A549 (cell line): ENCODE data around the gene LRRIQ1. TPM values are rescaled to one million over a fixed set of nuclear protein-coding genes. Genes with fewer than 3 reads are reported as not detected.
A peak's percentile ranks its signal among the peaks of the same experiment; 100 is the strongest.

Experiments used
- ATAC-seq, 2 experiments: fragments of 200-7000 bp in 1 of 2; fragments of >200 bp in 1 of 2; cut with Nextera tagmentation in 1 of 2; cut with Tn5 transposase in 1 of 2; 3 replicates each; pipeline versions ENCODE4 v1.8.0 to v1.9.1; 2018 to 2020; ENCODE audit warnings: mild to moderate bottlenecking in 1 of 2, moderate library complexity in 1 of 2
- CTCF ChIA-PET: fragments of 300-600 bp; sonication (Branson Sonifier 250); formaldehyde crosslinking; extraction: SDS; loops from one replicate; lab custom pipeline; 2021; ENCODE audit warnings: antibody characterized with exemption, inconsistent platforms; lab: Yijun Ruan, JAX
- POLR2A ChIA-PET: fragments of 350-600 bp; formaldehyde crosslinking; extraction: SDS; loops from one replicate; lab custom pipeline; 2021; ENCODE audit warnings: antibody characterized with exemption, inconsistent platforms; lab: Yijun Ruan, JAX
- DNase-seq, 2 experiments: peaks; one replicate each; pipeline versions ENCODE4 v3.0.0 to v3.0.0-alpha.2; 2011 to 2016; ENCODE audit warnings: low read depth in 1 of 2, low spot score in 1 of 2
- FAIRE-seq: peaks from 2 replicates; lab custom pipeline; 2011; peaks lifted over from hg19 to GRCh38; lab: Jason Lieb, UNC
- H3K27ac ChIP-seq, 2 experiments: fragments of >200 bp; sonication (Bioruptor Twin); formaldehyde crosslinking; 3 replicates each; pipeline ENCODE4 v1.5.1; 2016 to 2017
- H3K4me1 ChIP-seq: fragments of >200 bp; sonication (Bioruptor Twin); formaldehyde crosslinking; 3 replicates; pipeline ENCODE4 v1.6.1; 2016
- H3K4me2 ChIP-seq: fragments of >200 bp; sonication (Bioruptor Twin); formaldehyde crosslinking; 3 replicates; pipeline ENCODE4 v1.6.1; 2016
- H3K4me3 ChIP-seq: fragments of >200 bp; sonication (Bioruptor Twin); formaldehyde crosslinking; 3 replicates; pipeline ENCODE4 v1.5.1; 2016
- H3K9me3 ChIP-seq: fragments of >200 bp; sonication (Bioruptor Twin); formaldehyde crosslinking; 3 replicates; pipeline ENCODE4 v1.6.1; 2016
- CBX2 ChIP-seq: fragments of 200-600 bp; sonication (generic); IDR thresholded peaks from 2 replicates; pipeline ENCODE4 v1.6.1; 2016; ENCODE audit warnings: low read depth, mild to moderate bottlenecking, borderline replicate concordance
- CBX8 ChIP-seq: fragments of 200-600 bp; sonication (generic); IDR thresholded peaks from 2 replicates; pipeline ENCODE4 v1.6.1; 2016
- CEBPB ChIP-seq, 2 experiments: fragments of >200 bp in 1 of 2; sonication (Bioruptor Twin) in 1 of 2; formaldehyde crosslinking in 1 of 2; IDR thresholded peaks; 2 replicates each; pipeline ENCODE4 v1.6.1; 2012 to 2016
- CHD4 ChIP-seq: fragments of 200-600 bp; sonication (generic); IDR thresholded peaks from 2 replicates; pipeline ENCODE4 v1.6.1; 2016; ENCODE audit warnings: antibody characterized with exemption, mild to moderate bottlenecking, borderline replicate concordance
- EHF ChIP-seq: fragments of 250-450 bp; sonication (Bioruptor Pico); IDR thresholded peaks from 2 replicates; pipeline ENCODE4 v1.5.0; 2020; ENCODE audit warnings: mild to moderate bottlenecking
- EHMT2 ChIP-seq: fragments of 200-600 bp; sonication (generic); IDR thresholded peaks from 2 replicates; pipeline ENCODE4 v1.6.1; 2016; ENCODE audit warnings: antibody characterized with exemption, low read depth, mild to moderate bottlenecking, moderate library complexity
- EP300 ChIP-seq, 2 experiments: fragments of >200 bp; sonication (Bioruptor Twin); formaldehyde crosslinking; IDR thresholded peaks; 2 replicates in 1 of 2; 3 replicates in 1 of 2; pipeline ENCODE4 v1.6.1; 2016 to 2017
- ESRRA ChIP-seq: fragments of 150-350 bp; IDR thresholded peaks from 2 replicates; pipeline ENCODE4 v1.6.1; 2014; ENCODE audit warnings: mild to moderate bottlenecking, low read length, borderline replicate concordance
- FOSL2 ChIP-seq, 2 experiments: fragments of 450-650 bp in 1 of 2; fragments of >200 bp in 1 of 2; sonication (Bioruptor Twin) in 1 of 2; formaldehyde crosslinking; IDR thresholded peaks; 2 replicates each; pipeline versions ENCODE4 v1.5.0 to v1.6.1; 2016 to 2020; ENCODE audit warnings: mild to moderate bottlenecking in 1 of 2, moderate library complexity in 1 of 2
- HDAC2 ChIP-seq: fragments of 200-600 bp; sonication (generic); IDR thresholded peaks from 2 replicates; pipeline ENCODE4 v1.6.1; 2016
- JUN ChIP-seq, 2 experiments: fragments of >200 bp; sonication (Bioruptor Twin); formaldehyde crosslinking; IDR thresholded peaks; 2 replicates in 1 of 2; 3 replicates in 1 of 2; pipeline ENCODE4 v1.6.1; 2016 to 2017
- JUNB ChIP-seq: fragments of >200 bp; sonication (Bioruptor Twin); formaldehyde crosslinking; IDR thresholded peaks from 2 replicates; pipeline ENCODE4 v1.6.1; 2016
- KDM5A ChIP-seq: fragments of 200-600 bp; sonication (generic); IDR thresholded peaks from 2 replicates; pipeline ENCODE4 v1.6.1; 2016; ENCODE audit warnings: antibody characterized with exemption, mild to moderate bottlenecking
- MYC ChIP-seq: IDR thresholded peaks from 2 replicates; pipeline ENCODE4 v1.6.1; 2012; ENCODE audit warnings: mild to moderate bottlenecking, inconsistent platforms, low read length, improper control_type of control experiment, borderline replicate concordance
- NPAS2 ChIP-seq: fragments of 250-450 bp; sonication (Bioruptor Pico); IDR thresholded peaks from 2 replicates; pipeline ENCODE4 v1.8.0; 2022; ENCODE audit warnings: mild to moderate bottlenecking, moderate library complexity, borderline replicate concordance
- NR3C1 ChIP-seq: fragments of >200 bp; sonication (Bioruptor Twin); formaldehyde crosslinking; IDR thresholded peaks from 3 replicates; pipeline ENCODE4 v1.6.1; 2017
- PHF8 ChIP-seq: fragments of 200-600 bp; sonication (generic); IDR thresholded peaks from 2 replicates; pipeline ENCODE4 v1.6.1; 2016; ENCODE audit warnings: low read depth, mild to moderate bottlenecking, antibody characterized with exemption, moderate library complexity, borderline replicate concordance
- POLR2A ChIP-seq: IDR thresholded peaks from 2 replicates; pipeline ENCODE4 v1.6.1; 2012; ENCODE audit warnings: mild to moderate bottlenecking, low read length
- RARB ChIP-seq: fragments of 250-450 bp; sonication (Bioruptor Pico); IDR thresholded peaks from 2 replicates; pipeline ENCODE4 v1.8.0; 2021; ENCODE audit warnings: mild to moderate bottlenecking, moderate library complexity
- RNF2 ChIP-seq: fragments of 200-600 bp; sonication (generic); IDR thresholded peaks from 2 replicates; pipeline ENCODE4 v1.6.1; 2016; ENCODE audit warnings: low read depth, mild to moderate bottlenecking, antibody characterized with exemption, moderate library complexity, borderline replicate concordance
- SMC3 ChIP-seq: fragments of >200 bp; sonication (Bioruptor Twin); formaldehyde crosslinking; IDR thresholded peaks from 3 replicates; pipeline ENCODE4 v1.6.1; 2018; ENCODE audit warnings: inconsistent platforms
- SREBF2 ChIP-seq: fragments of 450-650 bp; IDR thresholded peaks from 2 replicates; pipeline ENCODE4 v1.6.1; 2014; ENCODE audit warnings: mild to moderate bottlenecking, moderate library complexity
- TP53 ChIP-seq: fragments of 250-450 bp; sonication (Bioruptor Pico); IDR thresholded peaks from 2 replicates; pipeline ENCODE4 v1.5.0; 2021; ENCODE audit warnings: mild to moderate bottlenecking, moderate library complexity
- ZC3H11A ChIP-seq: fragments of 450-650 bp; IDR thresholded peaks from 2 replicates; pipeline ENCODE4 v1.6.1; 2014; ENCODE audit warnings: antibody characterized with exemption, mild to moderate bottlenecking
- WGBS: methylation state at CpG from one replicate; pipeline ENCODE4 v1.1.6; 2017; ENCODE audit errors: missing lambda C conversion rate; 5-methylcytosine and 5-hydroxymethylcytosine counted together
- polyA plus RNA-seq, 4 experiments: library from polyadenylated mRNA; depleted of rRNA in 3 of 4; stranded (reverse); fragments of >200 nt; fragmentation: RNase III in 1 of 4; extraction: RNeasy Plus Mini Kit Qiagen cat#74134 plus additional on column Dnase treatment in 1 of 4; gene quantifications; 2 replicates in 3 of 4; 3 replicates in 1 of 4; pipeline ENCODE4 v1.2.3, GENCODE V29; 2011 to 2017
- TF ChIP-seq, protein P1 (sequence below): IDR thresholded peaks from 2 replicates; pipeline ENCODE4 v1.6.1; 2012; ENCODE audit warnings: low read depth, borderline replicate concordance
- TF ChIP-seq, protein P2 (sequence below): fragments of >200 bp; sonication (Bioruptor Twin); formaldehyde crosslinking; IDR thresholded peaks from 2 replicates; pipeline ENCODE4 v1.6.1; 2016
- TF ChIP-seq, protein P3 (sequence below): fragments of 250-450 bp; sonication (Bioruptor Pico); IDR thresholded peaks from 2 replicates; pipeline ENCODE4 v1.5.0; 2020; ENCODE audit warnings: low read depth, mild to moderate bottlenecking, moderate library complexity
- TF ChIP-seq, protein P4 (sequence below): fragments of 200-600 bp; sonication (generic); IDR thresholded peaks from 2 replicates; pipeline ENCODE4 v1.6.1; 2016; ENCODE audit warnings: antibody characterized with exemption, mild to moderate bottlenecking, moderate library complexity
- TF ChIP-seq, protein P5 (sequence below): fragments of 450-650 bp; IDR thresholded peaks from 2 replicates; pipeline ENCODE4 v1.6.1; 2014; ENCODE audit warnings: antibody characterized with exemption
- TF ChIP-seq, protein P6 (sequence below): IDR thresholded peaks from 2 replicates; pipeline ENCODE4 v1.6.1; 2012

LRRIQ1 gene
- polyA plus RNA-seq, 2 of the 4 experiments (the other 2 are of a cell fraction) = 1.4 to 3.7 TPM

DNA sequence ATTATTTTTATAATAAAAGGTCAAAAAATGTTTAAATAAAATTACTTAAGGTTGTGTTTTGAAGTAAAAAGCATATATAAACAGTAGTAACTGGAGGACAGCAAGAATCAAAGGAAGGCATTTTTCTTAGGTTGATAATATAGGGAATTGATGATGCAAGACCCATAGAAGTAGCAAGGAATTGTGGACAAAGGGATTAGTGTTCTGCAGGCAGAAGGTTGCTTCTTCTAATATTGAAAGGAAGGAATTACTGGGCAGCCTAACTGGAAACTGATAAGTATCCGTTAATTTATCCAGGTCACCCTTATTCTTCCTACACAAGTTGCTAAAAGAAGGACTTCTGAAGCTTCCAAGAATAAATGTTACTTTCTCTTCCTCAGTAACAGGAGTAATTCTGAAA lies 189.3 kb downstream of the LRRIQ1 start:
- no peak for TF ChIP-seq JUN (IDR thresholded peaks at IDR 0.05)
- no peak for TF ChIP-seq PHF8
- TF ChIP-seq RNF2 = no peak
- TF ChIP-seq ESRRA = no peak
- no peak for TF ChIP-seq HDAC2
- no peak for TF ChIP-seq RARB (CRISPR knock-in tag)
- TF ChIP-seq SREBF2 = no peak
- TF ChIP-seq ZC3H11A = no peak
- TF ChIP-seq CHD4 = no peak
- no peak for TF ChIP-seq POLR2A
- no peak for TF ChIP-seq CBX2
- 25% methylated on average over 1 of the region's 1 CpG for WGBS
- Histone ChIP-seq H3K9me3 (no peaks in the 10 kb centered on the region), H3K4me1 (no peaks in the 10 kb centered on the region), H3K4me3 (no peak overlapping the region), H3K27ac (no peak overlapping the region), H3K4me2 (no peak overlapping the region)
- CTCF ChIA-PET = no interaction called here
- no peak for ATAC-seq
- DNase-seq = no peak
- no peak for FAIRE-seq
- POLR2A ChIA-PET = no interaction called here

DNA sequence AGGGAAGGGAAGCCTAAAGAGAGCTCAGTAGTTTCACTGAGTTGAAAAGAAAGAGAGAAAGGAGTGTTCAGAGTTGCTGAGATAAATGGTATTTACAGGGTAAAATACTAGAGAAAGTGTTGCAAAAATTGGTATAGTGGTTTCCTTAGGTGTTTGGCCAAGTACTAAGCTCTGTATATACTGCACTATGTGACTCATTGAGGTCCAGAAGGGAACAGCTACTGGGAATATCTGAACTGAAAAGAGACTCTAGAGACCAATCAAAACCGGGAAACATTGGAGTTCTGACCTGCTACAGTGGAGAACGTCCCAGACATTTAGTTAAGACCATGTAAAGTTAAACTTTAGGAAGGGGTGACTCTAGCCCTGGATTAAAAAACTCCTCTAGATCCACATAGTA lies 201.2 kb downstream of the LRRIQ1 start:
- ChIA-PET CTCF (interaction anchor here (0.6 to 1.2 kb wide), 2 partner anchors 188 to 554 kb away, joined by 3 read pairs; no protein-coding TSS in a partner anchor), POLR2A (no interaction called here)
- ATAC-seq (peak in 1 of 2 experiments; percentile 42; a peak in 1 of 6 replicates), DNase-seq (no peak), FAIRE-seq (no peak)
- Histone ChIP-seq H3K9me3 (peaks cover 3% of the 10 kb centered on the region; the same call in 1 of the 3 replicates), H3K4me3 (no peak overlapping the region), H3K27ac (no peak overlapping the region), H3K4me1 (no peaks in the 10 kb centered on the region), H3K4me2 (no peak overlapping the region)
- 12% methylated on average over 2 of the region's 2 CpGs for WGBS
- no peak for TF ChIP-seq HDAC2
- TF ChIP-seq, protein P1, sequence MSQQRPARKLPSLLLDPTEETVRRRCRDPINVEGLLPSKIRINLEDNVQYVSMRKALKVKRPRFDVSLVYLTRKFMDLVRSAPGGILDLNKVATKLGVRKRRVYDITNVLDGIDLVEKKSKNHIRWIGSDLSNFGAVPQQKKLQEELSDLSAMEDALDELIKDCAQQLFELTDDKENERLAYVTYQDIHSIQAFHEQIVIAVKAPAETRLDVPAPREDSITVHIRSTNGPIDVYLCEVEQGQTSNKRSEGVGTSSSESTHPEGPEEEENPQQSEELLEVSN = no peak
- TF ChIP-seq, protein P2, sequence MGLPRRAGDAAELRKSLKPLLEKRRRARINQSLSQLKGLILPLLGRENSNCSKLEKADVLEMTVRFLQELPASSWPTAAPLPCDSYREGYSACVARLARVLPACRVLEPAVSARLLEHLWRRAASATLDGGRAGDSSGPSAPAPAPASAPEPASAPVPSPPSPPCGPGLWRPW = no peak
- TF ChIP-seq CEBPB (IDR thresholded peaks at IDR 0.05) = no peak
- no peak for TF ChIP-seq JUNB
- TF ChIP-seq CBX8 = no peak
- no peak for TF ChIP-seq EHF (CRISPR knock-in tag)
- TF ChIP-seq, protein P3, sequence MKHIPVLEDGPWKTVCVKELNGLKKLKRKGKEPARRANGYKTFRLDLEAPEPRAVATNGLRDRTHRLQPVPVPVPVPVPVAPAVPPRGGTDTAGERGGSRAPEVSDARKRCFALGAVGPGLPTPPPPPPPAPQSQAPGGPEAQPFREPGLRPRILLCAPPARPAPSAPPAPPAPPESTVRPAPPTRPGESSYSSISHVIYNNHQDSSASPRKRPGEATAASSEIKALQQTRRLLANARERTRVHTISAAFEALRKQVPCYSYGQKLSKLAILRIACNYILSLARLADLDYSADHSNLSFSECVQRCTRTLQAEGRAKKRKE (CRISPR knock-in tag) = no peak
- no peak for TF ChIP-seq TP53 (CRISPR knock-in tag)
- TF ChIP-seq EHMT2 = no peak
- no peak for TF ChIP-seq EP300 (IDR thresholded peaks at IDR 0.05)
- TF ChIP-seq MYC = no peak
- no peak for TF ChIP-seq FOSL2 (IDR thresholded peaks at IDR 0.05)
- TF ChIP-seq FOSL2 (CRISPR knock-in tag; IDR thresholded peaks at IDR 0.05) = no peak
- no peak for TF ChIP-seq NR3C1
- no peak for TF ChIP-seq CBX2
- no peak for TF ChIP-seq SMC3
- TF ChIP-seq JUN (IDR thresholded peaks at IDR 0.05) = no peak
- no peak for TF ChIP-seq POLR2A

DNA sequence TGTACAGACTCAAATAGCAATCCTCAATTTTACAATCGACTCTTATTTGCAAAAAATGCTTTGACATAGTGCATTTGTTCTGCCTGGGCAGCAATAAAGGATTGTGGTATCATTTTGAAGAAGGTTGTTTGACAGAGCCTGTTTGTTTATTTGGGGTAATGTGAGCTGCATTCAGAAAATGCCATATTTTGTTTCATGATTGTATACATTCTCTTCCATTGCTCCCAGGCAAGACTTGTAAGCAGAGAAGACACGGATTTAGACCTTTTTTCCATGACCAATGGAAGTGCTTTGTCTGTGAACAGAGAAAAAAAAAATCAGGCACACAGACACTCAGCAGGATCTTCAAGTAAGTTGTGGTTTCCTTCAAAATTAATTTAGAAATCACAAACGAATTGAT lies 208.4 kb downstream of the LRRIQ1 start:
- POLR2A ChIA-PET = no interaction called here
- Histone ChIP-seq H3K27ac (no peak overlapping the region), H3K9me3 (no peaks in the 10 kb centered on the region), H3K4me3 (no peak overlapping the region), H3K4me1 (no peaks in the 10 kb centered on the region), H3K4me2 (peak overlapping the region; percentile 22; the same call in 2 of the 3 replicates)
- ATAC-seq = no peak
- WGBS = 6% methylated on average over 3 of the region's 3 CpGs
- FAIRE-seq = no peak
- CTCF ChIA-PET = no interaction called here
- DNase-seq = no peak
- TF ChIP-seq, protein P4, sequence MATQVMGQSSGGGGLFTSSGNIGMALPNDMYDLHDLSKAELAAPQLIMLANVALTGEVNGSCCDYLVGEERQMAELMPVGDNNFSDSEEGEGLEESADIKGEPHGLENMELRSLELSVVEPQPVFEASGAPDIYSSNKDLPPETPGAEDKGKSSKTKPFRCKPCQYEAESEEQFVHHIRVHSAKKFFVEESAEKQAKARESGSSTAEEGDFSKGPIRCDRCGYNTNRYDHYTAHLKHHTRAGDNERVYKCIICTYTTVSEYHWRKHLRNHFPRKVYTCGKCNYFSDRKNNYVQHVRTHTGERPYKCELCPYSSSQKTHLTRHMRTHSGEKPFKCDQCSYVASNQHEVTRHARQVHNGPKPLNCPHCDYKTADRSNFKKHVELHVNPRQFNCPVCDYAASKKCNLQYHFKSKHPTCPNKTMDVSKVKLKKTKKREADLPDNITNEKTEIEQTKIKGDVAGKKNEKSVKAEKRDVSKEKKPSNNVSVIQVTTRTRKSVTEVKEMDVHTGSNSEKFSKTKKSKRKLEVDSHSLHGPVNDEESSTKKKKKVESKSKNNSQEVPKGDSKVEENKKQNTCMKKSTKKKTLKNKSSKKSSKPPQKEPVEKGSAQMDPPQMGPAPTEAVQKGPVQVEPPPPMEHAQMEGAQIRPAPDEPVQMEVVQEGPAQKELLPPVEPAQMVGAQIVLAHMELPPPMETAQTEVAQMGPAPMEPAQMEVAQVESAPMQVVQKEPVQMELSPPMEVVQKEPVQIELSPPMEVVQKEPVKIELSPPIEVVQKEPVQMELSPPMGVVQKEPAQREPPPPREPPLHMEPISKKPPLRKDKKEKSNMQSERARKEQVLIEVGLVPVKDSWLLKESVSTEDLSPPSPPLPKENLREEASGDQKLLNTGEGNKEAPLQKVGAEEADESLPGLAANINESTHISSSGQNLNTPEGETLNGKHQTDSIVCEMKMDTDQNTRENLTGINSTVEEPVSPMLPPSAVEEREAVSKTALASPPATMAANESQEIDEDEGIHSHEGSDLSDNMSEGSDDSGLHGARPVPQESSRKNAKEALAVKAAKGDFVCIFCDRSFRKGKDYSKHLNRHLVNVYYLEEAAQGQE = no peak
- TF ChIP-seq, protein P5, sequence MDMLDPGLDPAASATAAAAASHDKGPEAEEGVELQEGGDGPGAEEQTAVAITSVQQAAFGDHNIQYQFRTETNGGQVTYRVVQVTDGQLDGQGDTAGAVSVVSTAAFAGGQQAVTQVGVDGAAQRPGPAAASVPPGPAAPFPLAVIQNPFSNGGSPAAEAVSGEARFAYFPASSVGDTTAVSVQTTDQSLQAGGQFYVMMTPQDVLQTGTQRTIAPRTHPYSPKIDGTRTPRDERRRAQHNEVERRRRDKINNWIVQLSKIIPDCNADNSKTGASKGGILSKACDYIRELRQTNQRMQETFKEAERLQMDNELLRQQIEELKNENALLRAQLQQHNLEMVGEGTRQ = no peak
- TF ChIP-seq, protein P6, sequence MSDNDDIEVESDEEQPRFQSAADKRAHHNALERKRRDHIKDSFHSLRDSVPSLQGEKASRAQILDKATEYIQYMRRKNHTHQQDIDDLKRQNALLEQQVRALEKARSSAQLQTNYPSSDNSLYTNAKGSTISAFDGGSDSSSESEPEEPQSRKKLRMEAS = no peak
- TF ChIP-seq KDM5A (no peak), EP300 (IDR thresholded peaks at IDR 0.05) (no peak), NPAS2 (no peak), HDAC2 (no peak), ZC3H11A (no peak), CHD4 (no peak), FOSL2 (IDR thresholded peaks at IDR 0.05) (no peak), FOSL2 (CRISPR knock-in tag; IDR thresholded peaks at IDR 0.05) (no peak), CBX8 (no peak), EHMT2 (no peak)
